Tibial nerve (tissue), 3 donors: ENCODE measurements around the gene LACRT.

Experiments
- CTCF ChIP-seq, 5 experiments: fragments of 200-600 bp in 3 of 5; fragments of 450-650 bp in 2 of 5; sonication (generic) in 3 of 5; IDR thresholded peaks; one replicate each; pipeline ENCODE4 v1.5.1; 2016 to 2019; ENCODE audit warnings: antibody characterized with exemption in 5 of 5, mild to moderate bottlenecking in 3 of 5, moderate library complexity in 2 of 5
- POLR2A ChIP-seq, 2 donors: fragments of 450-650 bp; IDR thresholded peaks; one replicate each; pipeline ENCODE4 v1.6.1; 2017; ENCODE audit warnings: antibody characterized with exemption in 2 of 2, mild to moderate bottlenecking in 2 of 2, moderate library complexity in 2 of 2

GRCh38 chr12:54590978-54591591 lies 43.6 kb downstream of the LACRT start:
- no peak for TF ChIP-seq CTCF (IDR thresholded peaks at IDR 0.05)
- TF ChIP-seq POLR2A (IDR thresholded peaks at IDR 0.05), result no peak
